Activated naive CD8-positive, alpha-beta T cell treated with anti-CD3 and anti-CD28 coated beads for 36 hours (primary cell): ENCODE measurements around the gene DRAP1. TPM values are rescaled to one million over a fixed set of nuclear protein-coding genes. Genes with fewer than 3 reads are reported as not detected.

Experiments
- DNase-seq: peaks from one replicate; pipeline ENCODE4 v3.0.0; 2021
- H3K27ac Mint-ChIP-seq: one replicate; pipeline ENCODE4 v1.8.0; 2022; ENCODE audit warnings: mild to moderate bottlenecking, moderate library complexity, mixed read lengths
- H3K27me3 Mint-ChIP-seq: one replicate; pipeline ENCODE4 v1.8.0; 2022; ENCODE audit warnings: mild to moderate bottlenecking, mixed read lengths
- H3K36me3 Mint-ChIP-seq: one replicate; pipeline ENCODE4 v1.8.0; 2021; ENCODE audit warnings: mild to moderate bottlenecking, mixed read lengths
- H3K4me1 Mint-ChIP-seq: one replicate; pipeline ENCODE4 v1.8.0; 2021; ENCODE audit warnings: mixed read lengths
- H3K4me3 Mint-ChIP-seq: one replicate; pipeline ENCODE4 v1.8.0; 2022; ENCODE audit warnings: mild to moderate bottlenecking, moderate library complexity, mixed read lengths
- H3K9me3 Mint-ChIP-seq: one replicate; pipeline ENCODE4 v1.8.0; 2022; ENCODE audit warnings: mixed read lengths
- total RNA-seq, 2 experiments: library from RNA; stranded (reverse); gene quantifications; one replicate each; pipeline ENCODE4 v1.2.3, GENCODE V29; 2021

Gene DRAP1
- 100 to 1,000 TPM; 108 to 109 TPM for total RNA-seq

GRCh38 chr11:65919141-65919572 is at the start of gene DRAP1:
Gene DRAP1, plus strand, starts transcription at chr11:65919426. Its CDS starts 76 bp downstream, at chr11:65919502.
- H3K36me3 Mint-ChIP-seq = peaks cover 2% of the 10 kb centered on the region
- no peaks in the 10 kb centered on the region for H3K9me3 Mint-ChIP-seq
- H3K27ac Mint-ChIP-seq = peak within 1 kb of the TSS; percentile 88
- no peaks in the 10 kb centered on the region for H3K27me3 Mint-ChIP-seq
- peak within 1 kb of the TSS; percentile 95 for H3K4me3 Mint-ChIP-seq
- DNase-seq = peak; percentile 98
- peaks cover 29% of the 10 kb centered on the region for H3K4me1 Mint-ChIP-seq

GRCh38 chr11:65869643-65870306 is 49.5 kb upstream of the DRAP1 start:
- no peaks in the 10 kb centered on the region for H3K27me3 Mint-ChIP-seq
- peaks cover 21% of the 10 kb centered on the region for H3K4me1 Mint-ChIP-seq
- no peak for DNase-seq
- no peak overlapping the region for H3K27ac Mint-ChIP-seq
- H3K36me3 Mint-ChIP-seq = peaks cover 12% of the 10 kb centered on the region
- no peak overlapping the region for H3K4me3 Mint-ChIP-seq
- no peaks in the 10 kb centered on the region for H3K9me3 Mint-ChIP-seq

- Mint-ChIP-seq H3K9me3 (no peaks in the 10 kb centered on the region), H3K36me3 (peaks cover 9% of the 10 kb centered on the region)
Observed at GRCh38 chr11:65870307-65870658, 48.9 kb upstream of the DRAP1 start.

GRCh38 chr11:65870706-65871681 is 48.2 kb upstream of the DRAP1 start:
- no peak for DNase-seq
- H3K4me3 Mint-ChIP-seq = no peak overlapping the region
- H3K4me1 Mint-ChIP-seq = peaks cover 21% of the 10 kb centered on the region
- no peaks in the 10 kb centered on the region for H3K9me3 Mint-ChIP-seq
- H3K36me3 Mint-ChIP-seq = peaks cover 8% of the 10 kb centered on the region
- H3K27me3 Mint-ChIP-seq = no peaks in the 10 kb centered on the region
- H3K27ac Mint-ChIP-seq = no peak overlapping the region

More at GRCh38 chr11:65870307-65870658, 48.9 kb upstream of the DRAP1 start:
- Mint-ChIP-seq H3K27me3 (no peaks in the 10 kb centered on the region), H3K4me3 (no peak overlapping the region), H3K4me1 (peaks cover 21% of the 10 kb centered on the region), H3K27ac (no peak overlapping the region)
- no peak for DNase-seq

GRCh38 chr11:65871811-65872548 is 47.2 kb upstream of the DRAP1 start:
- peak overlapping the region; percentile 45 for H3K4me3 Mint-ChIP-seq
- peaks cover 8% of the 10 kb centered on the region for H3K36me3 Mint-ChIP-seq
- H3K27ac Mint-ChIP-seq = no peak overlapping the region
- H3K4me1 Mint-ChIP-seq = peaks cover 23% of the 10 kb centered on the region
- no peaks in the 10 kb centered on the region for H3K9me3 Mint-ChIP-seq
- no peak for DNase-seq
- H3K27me3 Mint-ChIP-seq = no peaks in the 10 kb centered on the region

GRCh38 chr11:65872586-65873317 is 46.5 kb upstream of the DRAP1 start, which contains the start of gene EFEMP2:
Gene EFEMP2, minus strand, starts transcription at chr11:65872800. Its CDS starts 446 bp downstream, at chr11:65872354.
- DNase-seq = no peak
- Mint-ChIP-seq H3K27me3 (no peaks in the 10 kb centered on the region), H3K4me1 (peaks cover 28% of the 10 kb centered on the region), H3K9me3 (no peaks in the 10 kb centered on the region), H3K4me3 (peak within 1 kb of the TSS; percentile 95), H3K36me3 (peaks cover under 1% of the 10 kb centered on the region), H3K27ac (peak within 1 kb of the TSS; percentile 85)

- no peaks in the 10 kb centered on the region for H3K27me3 Mint-ChIP-seq
- peak overlapping the region; percentile 85 for H3K27ac Mint-ChIP-seq
- H3K4me3 Mint-ChIP-seq = peak overlapping the region; percentile 95
- DNase-seq = peak; percentile 97
- no peaks in the 10 kb centered on the region for H3K36me3 Mint-ChIP-seq
- peaks cover 30% of the 10 kb centered on the region for H3K4me1 Mint-ChIP-seq
- H3K9me3 Mint-ChIP-seq = no peaks in the 10 kb centered on the region
Observed at GRCh38 chr11:65873318-65874156, 45.7 kb upstream of the DRAP1 start.

GRCh38 chr11:65879617-65880016 is 39.6 kb upstream of the DRAP1 start, which contains the start of gene CTSW:
Gene CTSW, plus strand, starts transcription at chr11:65879837. Its CDS starts 18 bp downstream, at chr11:65879855.
- Mint-ChIP-seq H3K36me3 (peaks cover 21% of the 10 kb centered on the region), H3K27me3 (no peaks in the 10 kb centered on the region), H3K27ac (peak within 1 kb of the TSS; percentile 86), H3K4me1 (peaks cover 53% of the 10 kb centered on the region), H3K4me3 (peak within 1 kb of the TSS; percentile 75), H3K9me3 (no peaks in the 10 kb centered on the region)
- peak; percentile 47 for DNase-seq

GRCh38 chr11:65880027-65880426 is 39.2 kb upstream of the DRAP1 start:
- Mint-ChIP-seq H3K27me3 (no peaks in the 10 kb centered on the region), H3K4me3 (peak overlapping the region; percentile 75), H3K36me3 (peaks cover 21% of the 10 kb centered on the region), H3K4me1 (peaks cover 54% of the 10 kb centered on the region), H3K27ac (peak overlapping the region; percentile 86), H3K9me3 (no peaks in the 10 kb centered on the region)
- DNase-seq = no peak

GRCh38 chr11:65880844-65881421 is 38.3 kb upstream of the DRAP1 start:
- Mint-ChIP-seq H3K9me3 (no peaks in the 10 kb centered on the region), H3K4me3 (peak overlapping the region; percentile 75), H3K4me1 (peaks cover 60% of the 10 kb centered on the region), H3K36me3 (peaks cover 21% of the 10 kb centered on the region), H3K27ac (peak overlapping the region; percentile 86), H3K27me3 (no peaks in the 10 kb centered on the region)
- no peak for DNase-seq

GRCh38 chr11:65882120-65883057 is 36.8 kb upstream of the DRAP1 start:
- H3K36me3 Mint-ChIP-seq = peaks cover 27% of the 10 kb centered on the region
- no peak for DNase-seq
- H3K4me1 Mint-ChIP-seq = peaks cover 66% of the 10 kb centered on the region
- no peaks in the 10 kb centered on the region for H3K27me3 Mint-ChIP-seq
- no peak overlapping the region for H3K27ac Mint-ChIP-seq
- H3K4me3 Mint-ChIP-seq = no peak overlapping the region
- no peaks in the 10 kb centered on the region for H3K9me3 Mint-ChIP-seq

GRCh38 chr11:65883058-65883761 is 36.0 kb upstream of the DRAP1 start:
- Mint-ChIP-seq H3K27me3 (no peaks in the 10 kb centered on the region), H3K27ac (no peak overlapping the region), H3K9me3 (no peaks in the 10 kb centered on the region), H3K4me3 (no peak overlapping the region), H3K4me1 (peaks cover 65% of the 10 kb centered on the region), H3K36me3 (peaks cover 30% of the 10 kb centered on the region)
- DNase-seq = no peak
